ENCODE measurements around the gene DUSP9.

The DUSP9 gene

GRCh38 chrX:153649178-153649914 lies 2.3 kb downstream of the DUSP9 start:
- no peak overlapping the region for H3K4me3 ChIP-seq (ENCODE audit: low read depth, low read length)
- TF ChIP-seq, protein P1, sequence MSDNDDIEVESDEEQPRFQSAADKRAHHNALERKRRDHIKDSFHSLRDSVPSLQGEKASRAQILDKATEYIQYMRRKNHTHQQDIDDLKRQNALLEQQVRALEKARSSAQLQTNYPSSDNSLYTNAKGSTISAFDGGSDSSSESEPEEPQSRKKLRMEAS (IDR thresholded peaks at IDR 0.05; ENCODE audit: low read depth, low read length), result no peak
- TF ChIP-seq CTCF (IDR thresholded peaks at IDR 0.05; ENCODE audit: low read depth, low read length) (peak; percentile 63), POLR2A (IDR thresholded peaks at IDR 0.05; ENCODE audit: extremely low read depth, insufficient read length) (no peak)
- peak; percentile 62 for DNase-seq (ENCODE audit: low read depth)

DNA sequence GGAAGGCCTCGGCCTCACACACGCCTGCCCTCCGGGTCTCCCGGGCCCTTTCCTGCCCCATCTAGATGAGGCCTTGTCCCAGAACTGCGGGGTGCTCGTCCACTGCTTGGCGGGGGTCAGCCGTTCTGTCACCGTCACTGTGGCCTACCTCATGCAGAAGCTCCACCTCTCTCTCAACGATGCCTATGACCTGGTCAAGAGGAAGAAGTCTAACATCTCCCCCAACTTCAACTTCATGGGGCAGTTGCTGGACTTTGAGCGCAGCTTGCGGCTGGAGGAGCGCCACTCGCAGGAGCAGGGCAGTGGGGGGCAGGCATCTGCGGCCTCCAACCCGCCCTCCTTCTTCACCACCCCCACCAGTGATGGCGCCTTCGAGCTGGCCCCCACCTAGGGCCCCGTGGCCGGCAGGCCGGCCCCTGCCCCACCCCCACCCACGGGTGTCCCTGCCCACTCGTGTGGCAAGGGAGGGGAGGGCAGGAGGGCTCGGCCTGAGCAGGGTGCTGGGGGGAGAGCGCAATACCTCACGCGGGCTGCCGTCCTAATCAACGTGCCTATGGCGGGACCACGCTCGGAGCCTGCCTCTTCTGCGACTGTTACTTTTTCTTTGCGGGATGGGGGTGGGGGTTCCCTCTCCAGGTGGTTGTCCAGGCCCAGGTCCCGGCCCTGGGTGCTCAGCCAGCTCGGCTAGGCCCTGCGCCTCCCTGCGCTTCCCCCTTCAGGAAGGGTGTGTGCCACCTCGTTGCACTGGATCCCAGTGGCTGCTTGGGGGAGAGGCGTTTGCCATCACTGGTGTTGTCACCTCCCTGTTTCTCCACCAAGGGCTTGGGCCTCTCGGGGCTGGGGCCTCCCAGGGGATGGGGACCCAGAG lies 3.1 kb downstream of the DUSP9 start:
- no peak overlapping the region for H3K4me3 ChIP-seq (ENCODE audit: low read depth, low read length)
- no peak for DNase-seq (ENCODE audit: low read depth)
- TF ChIP-seq, protein P1 (IDR thresholded peaks at IDR 0.05; ENCODE audit: low read depth, low read length), result no peak
- no peak for TF ChIP-seq POLR2A (IDR thresholded peaks at IDR 0.05; ENCODE audit: extremely low read depth, insufficient read length)
- TF ChIP-seq MYC (IDR thresholded peaks at IDR 0.05; ENCODE audit: low read depth, low read length), result no peak
- TF ChIP-seq CTCF (IDR thresholded peaks at IDR 0.05; ENCODE audit: low read depth, low read length), result no peak

GRCh38 chrX:153650959-153651358 lies 4.0 kb downstream of the DUSP9 start:
- no peak overlapping the region for H3K4me3 ChIP-seq (ENCODE audit: low read depth, low read length)
- no peak for DNase-seq (ENCODE audit: low read depth)
- TF ChIP-seq, protein P1 (IDR thresholded peaks at IDR 0.05; ENCODE audit: low read depth, low read length), result no peak
- no peak for TF ChIP-seq CTCF (IDR thresholded peaks at IDR 0.05; ENCODE audit: low read depth, low read length)

GRCh38 chrX:153651540-153652079 lies 4.6 kb downstream of the DUSP9 start:
- DNase-seq (ENCODE audit: low read depth), result peak; percentile 47
- no peak for TF ChIP-seq POLR2A (IDR thresholded peaks at IDR 0.05; ENCODE audit: extremely low read depth, insufficient read length)
- TF ChIP-seq CTCF (IDR thresholded peaks at IDR 0.05; ENCODE audit: low read depth, low read length), result peak; percentile 41
- H3K4me3 ChIP-seq (ENCODE audit: low read depth, low read length), result no peak overlapping the region

- no peak for DNase-seq (ENCODE audit: low read depth)
- TF ChIP-seq CTCF (IDR thresholded peaks at IDR 0.05; ENCODE audit: low read depth, low read length), result no peak
- TF ChIP-seq, protein P1 (IDR thresholded peaks at IDR 0.05; ENCODE audit: low read depth, low read length), result no peak
- no peak for TF ChIP-seq MYC (IDR thresholded peaks at IDR 0.05; ENCODE audit: low read depth, low read length)
- no peak overlapping the region for H3K4me3 ChIP-seq (ENCODE audit: low read depth, low read length)
Observed at GRCh38 chrX:153653556-153653955, 6.6 kb downstream of the DUSP9 start.

Measured in NB4 (cell line).